Activated CD4-positive, alpha-beta T cell treated with anti-CD3 and anti-CD28 coated beads for 1 hour (primary cell): ENCODE results near the gene CAPN15.
"Not testable (repeated sequence)": the region's sequence is repeated elsewhere in the genome, so short reads cannot be mapped to it uniquely, and the experiment has no call there.

ENCODE experiments used
- DNase-seq: peaks from one replicate; pipeline ENCODE4 v3.0.0-alpha.2; 2020

CAPN15 gene

DNA sequence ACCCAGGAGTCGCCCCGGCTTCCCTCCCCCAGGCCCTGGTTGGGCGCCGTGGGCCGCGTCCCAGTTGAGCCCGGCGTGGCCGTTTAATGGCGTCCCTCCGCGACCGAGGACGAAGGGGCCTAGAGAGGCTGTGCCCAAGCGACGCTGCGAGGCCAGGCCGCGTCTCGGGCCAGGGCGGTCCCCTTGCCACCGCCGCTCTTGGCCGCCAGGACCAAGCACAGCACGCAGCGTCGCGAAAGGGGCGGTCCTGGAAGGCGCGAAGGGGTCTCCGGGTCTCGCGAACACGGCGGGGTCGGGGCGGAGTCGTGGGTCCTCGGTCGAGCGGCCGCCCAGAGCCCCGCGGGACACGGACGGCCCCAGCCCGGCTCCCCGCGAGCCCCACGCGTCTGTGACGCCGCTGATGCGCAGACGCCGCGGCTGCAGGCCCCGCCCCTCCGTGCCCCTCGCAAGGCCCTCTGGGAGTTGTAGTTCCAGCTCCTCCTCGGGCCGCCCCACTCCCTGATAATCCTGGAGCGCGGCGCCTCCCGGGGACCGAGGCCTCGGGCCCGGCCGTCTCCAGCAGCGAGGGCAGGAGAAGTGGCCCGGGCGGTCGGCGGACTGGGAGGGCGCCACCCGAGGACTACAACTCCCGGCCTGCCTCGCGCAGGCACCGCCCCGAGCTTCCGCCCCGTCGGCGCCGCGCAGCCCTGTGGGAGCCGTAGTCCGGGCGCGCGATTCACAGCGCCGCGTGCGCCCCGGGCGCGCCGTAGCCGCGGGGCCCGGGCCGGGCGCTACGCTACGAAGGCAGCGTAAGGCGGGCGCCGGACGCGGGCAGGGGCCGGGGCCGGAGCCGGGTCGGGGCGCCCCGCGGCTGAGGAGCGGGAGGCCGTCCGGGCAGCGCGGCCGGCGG, at the start of gene CAPN15:
TSS of gene CAPN15 (plus strand) at position 698 of the 889 bp plus-strand sequence. CDS start 19,127 bp downstream, outside the sequence.
- peak; percentile 79 for DNase-seq

GRCh38 chr16:478287-478686, 49.2 kb upstream of the CAPN15 start:
- not testable (repeated sequence) for DNase-seq

DNA sequence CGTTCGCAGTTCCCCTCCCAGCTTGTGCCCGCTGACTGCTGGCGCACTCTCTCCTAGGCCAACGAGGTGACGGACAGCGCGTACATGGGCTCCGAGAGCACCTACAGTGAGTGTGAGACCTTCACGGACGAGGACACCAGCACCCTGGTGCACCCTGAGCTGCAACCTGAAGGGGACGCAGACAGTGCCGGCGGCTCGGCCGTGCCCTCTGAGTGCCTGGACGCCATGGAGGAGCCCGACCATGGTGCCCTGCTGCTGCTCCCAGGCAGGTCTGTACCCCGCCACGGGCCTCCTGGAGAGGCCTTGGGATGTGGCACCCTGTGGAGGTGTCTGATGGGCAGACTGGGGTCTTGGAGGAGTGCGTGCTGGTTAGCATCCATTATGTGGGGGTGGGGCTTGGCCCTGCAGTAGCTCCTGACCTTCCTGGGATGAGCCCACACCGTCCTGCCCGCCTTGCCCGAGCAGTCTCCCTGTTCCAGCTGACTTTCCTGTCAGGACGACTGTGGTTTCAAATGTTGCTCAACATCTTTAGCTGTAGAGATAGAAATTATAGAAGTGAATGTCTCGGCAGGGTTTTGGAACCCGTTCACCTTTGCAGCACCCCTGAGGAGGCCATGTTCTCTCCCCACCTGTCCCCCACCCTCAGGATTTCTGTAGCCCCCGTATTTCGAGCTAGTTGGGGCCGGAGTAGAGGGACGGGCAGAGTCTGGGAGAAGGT, 44.9 kb upstream of the CAPN15 start:
- DNase-seq: no peak

- DNase-seq: no peak
Measured at GRCh38 chr16:483341-484075, 44.0 kb upstream of the CAPN15 start.

- DNase-seq: no peak
Measured at GRCh38 chr16:489606-490005, 37.9 kb upstream of the CAPN15 start.

DNA sequence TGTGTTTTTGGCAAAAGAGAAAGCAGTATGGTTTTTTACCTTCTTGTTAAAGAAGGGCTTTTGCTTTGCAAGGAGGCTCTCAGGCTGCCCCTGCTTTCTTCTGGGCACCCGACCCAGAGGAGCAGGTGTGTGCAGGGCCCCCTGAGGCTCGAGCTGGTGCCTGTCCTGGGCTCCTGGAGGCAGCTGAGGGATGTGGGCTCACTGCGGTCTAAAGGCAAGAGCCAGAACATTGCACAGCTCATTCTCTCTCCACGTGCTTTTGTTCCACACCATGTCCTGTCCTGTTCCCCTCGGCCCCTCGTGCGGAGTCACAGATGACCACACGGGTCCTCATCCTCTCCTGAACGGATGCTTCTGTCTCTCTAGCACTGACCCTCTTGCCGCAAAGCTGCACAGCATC, 36.7 kb upstream of the CAPN15 start:
- DNase-seq: no peak

DNA sequence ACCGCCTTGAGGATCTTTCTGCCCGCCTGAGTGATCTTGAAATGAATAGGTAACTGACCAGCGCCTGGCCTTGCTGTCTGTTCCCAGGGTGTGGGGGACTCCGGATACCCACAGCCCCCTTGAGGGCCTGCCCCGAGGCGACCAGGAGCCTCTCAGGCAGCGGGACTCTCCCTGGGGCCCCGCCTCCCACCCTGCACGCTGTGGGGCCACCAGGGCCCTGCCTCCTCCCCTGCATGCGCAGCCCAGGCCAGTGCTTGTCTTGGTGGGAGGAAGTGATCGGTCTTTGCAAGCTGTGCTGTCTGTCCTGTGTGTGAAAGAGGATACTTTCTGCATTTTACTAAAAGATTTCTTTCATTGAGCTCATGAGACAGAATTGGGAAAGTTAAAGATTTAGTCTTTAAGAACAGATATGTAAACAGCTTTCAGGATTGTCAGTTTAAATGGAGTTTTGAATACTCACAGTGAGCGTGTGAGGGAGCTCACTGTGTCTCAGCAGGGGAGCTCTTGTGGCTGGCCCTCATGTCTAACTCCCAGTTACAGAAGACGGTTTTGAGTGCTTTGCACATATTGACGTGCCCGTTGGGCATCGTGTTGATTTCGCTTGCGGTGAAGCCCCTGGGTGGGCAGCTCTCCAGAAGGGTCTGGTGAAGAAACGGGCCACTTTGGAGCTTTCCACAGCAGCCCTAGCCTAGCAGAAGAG, 36.1 kb upstream of the CAPN15 start:
- no peak for DNase-seq

DNA sequence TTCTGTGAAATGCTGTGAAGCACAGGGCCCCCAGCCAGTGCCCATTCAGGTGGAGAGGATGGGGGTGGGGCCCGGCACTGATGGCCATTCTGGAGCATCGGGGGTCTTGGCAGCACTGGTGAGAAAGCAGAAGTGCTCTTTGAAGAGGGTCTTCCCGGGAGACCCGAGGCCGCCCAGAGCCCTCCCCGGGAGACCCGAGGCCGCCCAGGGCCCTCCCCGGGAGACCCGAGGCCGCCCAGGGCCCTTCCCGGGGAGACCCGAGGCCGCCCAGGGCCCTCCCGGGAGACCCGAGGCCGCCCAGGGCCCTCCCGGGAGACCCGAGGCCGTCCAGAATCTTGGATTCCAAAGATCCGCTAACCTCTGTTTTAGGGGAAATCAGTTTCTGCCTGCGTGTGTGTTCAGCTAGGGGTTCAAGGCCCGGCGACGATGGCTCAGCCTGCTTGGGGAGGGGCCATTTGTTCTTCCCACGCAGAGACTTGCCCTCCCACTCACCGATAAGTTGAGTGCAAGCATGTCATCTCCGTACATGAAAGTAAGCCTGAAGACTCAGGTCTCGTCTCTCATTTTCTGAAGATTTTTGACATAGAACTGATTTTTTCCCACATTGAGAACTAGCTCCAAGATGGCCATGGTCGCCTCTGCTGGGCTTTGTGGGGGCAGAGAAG, 35.2 kb upstream of the CAPN15 start:
- no peak for DNase-seq

GRCh38 chr16:494676-495075, 32.8 kb upstream of the CAPN15 start:
- DNase-seq: not testable (repeated sequence)

- no peak for DNase-seq
Measured at GRCh38 chr16:495127-495748, 32.3 kb upstream of the CAPN15 start.

DNA sequence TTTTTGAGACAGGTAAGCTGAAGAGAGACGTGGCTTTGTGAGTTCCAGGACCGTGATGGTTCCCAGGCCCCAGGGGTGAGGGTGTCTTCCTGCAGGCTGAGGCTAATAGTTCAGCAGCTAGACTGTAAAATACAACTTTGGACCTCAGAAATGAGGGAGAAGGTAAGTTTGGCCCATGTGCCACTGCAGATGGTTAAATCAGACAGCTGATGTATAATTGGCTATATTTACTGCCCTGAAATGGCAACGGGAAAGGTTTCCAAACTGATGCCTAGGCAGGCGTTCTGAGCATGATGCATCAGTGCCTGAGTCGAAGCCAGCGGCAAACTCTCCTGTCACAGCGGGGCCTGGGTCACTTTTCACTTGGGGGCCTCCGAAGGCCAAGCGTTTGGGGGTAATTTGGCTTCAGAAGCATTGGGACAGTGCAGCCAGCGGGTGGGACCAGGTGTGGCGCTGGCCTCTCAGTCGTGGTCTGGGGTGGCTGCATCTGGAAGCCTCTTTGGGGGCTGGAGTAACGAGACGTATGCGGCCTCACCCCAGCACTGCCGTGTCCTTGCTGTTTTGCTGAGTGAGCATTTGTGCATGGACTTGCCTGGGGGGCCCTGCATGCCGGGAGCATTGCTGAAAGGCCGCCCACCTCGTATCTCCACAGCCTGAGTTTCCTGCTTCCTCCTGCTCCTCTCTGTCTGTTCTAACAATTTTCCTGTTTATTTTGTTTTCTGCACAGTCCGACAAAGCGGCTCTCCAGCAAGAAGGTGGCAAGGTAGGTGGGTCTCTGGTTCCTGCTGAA, 31.2 kb upstream of the CAPN15 start:
- DNase-seq: no peak

GRCh38 chr16:497258-497657, 30.3 kb upstream of the CAPN15 start:
- no peak for DNase-seq

DNA sequence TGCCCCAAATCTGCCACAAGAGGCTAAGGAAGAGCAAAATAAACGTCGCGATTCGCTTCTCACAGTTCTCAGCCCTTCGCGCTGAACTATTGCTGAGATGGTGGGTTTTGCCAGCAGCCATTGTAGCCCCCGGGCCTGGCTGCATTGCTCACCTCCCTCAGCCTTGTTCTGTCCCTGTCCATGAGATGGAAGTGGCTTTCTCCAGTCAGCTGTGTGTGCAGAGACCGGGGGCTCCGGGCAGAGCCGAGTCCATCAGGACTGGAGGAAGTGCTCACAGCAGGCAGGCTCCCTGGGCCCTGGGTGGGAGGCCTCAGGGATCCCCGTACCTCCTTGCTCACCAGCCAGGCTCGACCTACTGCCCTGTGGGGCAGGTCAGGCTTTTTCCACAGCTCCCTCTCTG, 27.6 kb upstream of the CAPN15 start:
- DNase-seq: no peak

- no peak for DNase-seq
Measured at GRCh38 chr16:500709-501108, 26.8 kb upstream of the CAPN15 start.

GRCh38 chr16:502179-502943, 25.2 kb upstream of the CAPN15 start:
- DNase-seq: no peak

- DNase-seq: no peak
Measured at GRCh38 chr16:503150-504071, 24.1 kb upstream of the CAPN15 start.

GRCh38 chr16:505479-506245, 21.9 kb upstream of the CAPN15 start:
- no peak for DNase-seq

- no peak for DNase-seq
Measured at GRCh38 chr16:506246-506546, 21.3 kb upstream of the CAPN15 start.
